GM12873 (cell line): ENCODE measurements around the gene TBX21.

Experiments
- TF ChIP-seq, protein P1 (sequence below): IDR thresholded peaks from 2 replicates; pipeline ENCODE4 v1.5.1; 2012; ENCODE audit warnings: low read depth, mild to moderate bottlenecking, moderate library complexity, low read length, control low read depth; ENCODE audit not compliant: insufficient read depth; ENCODE audit errors: missing control alignments

TBX21 gene

DNA sequence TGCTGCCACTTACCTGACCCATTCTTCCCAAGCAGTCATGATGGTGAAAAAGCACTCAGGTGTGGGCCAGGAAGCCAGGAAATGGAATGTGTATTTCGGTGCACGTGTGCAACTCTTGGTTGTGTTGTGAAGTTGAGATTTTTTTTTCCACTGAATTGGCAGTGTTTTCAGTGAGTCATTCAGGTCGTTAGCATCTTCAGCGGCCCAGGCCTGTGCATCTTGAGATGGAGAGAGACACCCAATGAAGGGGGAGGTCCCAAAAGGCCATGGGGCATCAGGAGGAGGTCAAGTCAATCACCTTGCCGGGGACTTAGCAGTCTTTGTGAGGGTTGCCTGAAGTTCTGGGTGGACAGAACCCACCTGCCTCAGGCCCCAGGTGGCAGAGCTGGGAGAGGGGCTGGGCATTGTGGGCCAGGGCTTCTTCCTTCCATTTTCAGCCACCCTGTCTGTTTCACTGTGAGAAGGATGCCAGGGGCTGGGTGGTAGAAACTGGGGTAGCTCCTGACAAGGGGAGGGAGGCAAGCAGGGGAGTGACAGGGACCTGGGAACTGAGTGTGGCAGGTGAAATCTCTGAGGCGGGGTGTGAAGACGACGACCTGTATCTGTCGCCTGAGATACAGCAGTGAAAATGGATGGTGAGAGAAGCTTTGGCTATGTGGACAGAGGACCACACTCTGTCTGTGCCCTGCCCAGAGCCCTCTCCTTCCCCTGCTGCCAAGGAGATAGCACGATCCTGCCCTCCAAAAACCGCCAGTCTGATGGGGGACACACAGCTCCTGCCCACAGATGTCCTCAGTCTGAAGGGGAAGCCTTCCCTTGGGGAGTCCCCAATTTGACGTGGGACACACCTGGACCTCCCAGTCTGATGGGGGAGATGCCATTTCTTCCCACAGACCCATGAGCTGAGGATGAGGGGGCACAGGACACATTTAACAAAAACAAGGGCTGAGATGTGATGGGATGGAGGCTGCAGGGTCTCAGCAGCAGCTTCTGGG, 27.2 kb upstream of the TBX21 start:
- TF ChIP-seq, protein P1, sequence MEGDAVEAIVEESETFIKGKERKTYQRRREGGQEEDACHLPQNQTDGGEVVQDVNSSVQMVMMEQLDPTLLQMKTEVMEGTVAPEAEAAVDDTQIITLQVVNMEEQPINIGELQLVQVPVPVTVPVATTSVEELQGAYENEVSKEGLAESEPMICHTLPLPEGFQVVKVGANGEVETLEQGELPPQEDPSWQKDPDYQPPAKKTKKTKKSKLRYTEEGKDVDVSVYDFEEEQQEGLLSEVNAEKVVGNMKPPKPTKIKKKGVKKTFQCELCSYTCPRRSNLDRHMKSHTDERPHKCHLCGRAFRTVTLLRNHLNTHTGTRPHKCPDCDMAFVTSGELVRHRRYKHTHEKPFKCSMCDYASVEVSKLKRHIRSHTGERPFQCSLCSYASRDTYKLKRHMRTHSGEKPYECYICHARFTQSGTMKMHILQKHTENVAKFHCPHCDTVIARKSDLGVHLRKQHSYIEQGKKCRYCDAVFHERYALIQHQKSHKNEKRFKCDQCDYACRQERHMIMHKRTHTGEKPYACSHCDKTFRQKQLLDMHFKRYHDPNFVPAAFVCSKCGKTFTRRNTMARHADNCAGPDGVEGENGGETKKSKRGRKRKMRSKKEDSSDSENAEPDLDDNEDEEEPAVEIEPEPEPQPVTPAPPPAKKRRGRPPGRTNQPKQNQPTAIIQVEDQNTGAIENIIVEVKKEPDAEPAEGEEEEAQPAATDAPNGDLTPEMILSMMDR = no peak

DNA sequence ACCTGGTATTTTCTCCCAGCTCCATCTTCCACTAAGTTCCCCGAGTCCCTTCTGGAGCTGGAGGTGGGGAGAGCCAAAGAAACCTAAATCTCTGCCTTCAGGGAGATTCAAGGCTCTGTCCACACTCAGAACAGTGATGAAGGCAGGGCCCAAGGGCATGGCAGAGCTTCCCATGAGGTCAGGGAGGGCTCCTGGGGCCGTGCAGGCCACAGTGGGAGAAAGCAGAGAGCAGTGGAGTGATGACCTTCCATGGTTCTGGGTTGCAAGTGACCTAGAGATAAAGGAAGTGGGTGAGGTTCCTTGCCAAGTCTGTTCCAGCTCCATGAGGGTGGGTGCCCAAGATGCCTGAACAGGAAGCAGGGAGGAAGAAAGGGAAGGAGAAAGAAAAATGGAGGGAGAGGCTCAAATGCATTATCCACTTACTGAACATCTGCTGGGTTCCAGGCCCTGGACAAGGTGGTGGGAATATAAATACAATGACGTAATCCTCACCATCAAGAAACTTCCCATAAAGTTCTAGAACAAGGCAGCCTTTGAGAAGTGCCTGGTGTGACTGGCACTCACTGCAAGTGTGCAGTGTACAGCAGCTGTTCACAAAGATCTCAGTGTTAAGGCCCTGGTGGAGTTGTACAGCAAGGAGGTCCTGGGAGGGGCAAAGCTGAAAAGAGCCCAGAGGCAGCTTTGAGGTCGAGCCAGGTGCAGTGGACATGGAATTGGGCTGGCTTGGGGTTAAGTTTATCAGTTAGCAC, 25.8 kb upstream of the TBX21 start:
- TF ChIP-seq, protein P1 = no peak

DNA sequence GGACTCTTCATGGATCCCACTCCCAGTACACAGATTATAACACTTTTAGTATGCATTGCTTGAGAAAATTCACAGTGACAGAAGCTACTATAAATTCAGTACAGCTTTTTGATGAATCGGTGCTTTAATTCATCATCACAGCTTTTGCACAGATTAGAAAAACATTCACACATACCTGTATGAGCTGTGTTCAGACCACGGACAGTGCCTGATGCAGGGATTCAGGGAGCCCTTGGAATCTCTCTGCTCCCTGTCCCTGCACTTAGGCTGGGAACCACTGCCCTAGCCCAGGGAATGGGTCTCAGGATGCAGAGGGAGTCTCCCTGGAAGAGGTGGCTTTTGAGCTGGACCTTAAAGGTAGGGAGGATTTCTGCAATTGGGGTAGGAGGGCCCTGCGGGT, 25.2 kb upstream of the TBX21 start:
- TF ChIP-seq, protein P1 = no peak

DNA sequence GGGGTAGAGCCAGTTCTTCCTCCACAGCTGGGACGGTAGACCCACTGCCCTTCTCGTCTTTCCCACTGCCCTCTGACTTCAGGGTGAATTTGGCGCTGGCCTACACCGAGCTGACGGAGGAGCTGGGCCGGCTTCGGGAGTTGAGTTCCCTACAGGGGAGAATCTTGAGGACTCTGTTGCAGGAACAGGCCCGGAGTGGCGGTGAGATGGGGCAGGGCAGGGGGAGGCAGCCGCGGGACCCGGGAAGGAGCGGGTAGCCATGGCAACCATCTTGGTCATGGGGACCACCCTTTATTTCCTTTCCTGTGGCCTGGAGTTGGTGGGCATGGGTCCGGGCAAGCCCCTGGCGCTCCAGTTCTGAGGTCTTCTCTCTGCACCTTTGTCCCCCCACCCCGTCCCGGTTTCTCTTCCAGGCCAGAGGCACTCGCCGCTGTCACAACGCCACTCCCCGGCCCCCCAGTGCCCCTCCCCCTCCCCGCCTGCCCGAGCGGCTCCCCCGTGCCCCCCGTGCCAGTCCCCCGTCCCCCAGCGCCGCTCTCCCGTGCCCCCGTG, 24.6 kb upstream of the TBX21 start:
- TF ChIP-seq, protein P1 = no peak

DNA sequence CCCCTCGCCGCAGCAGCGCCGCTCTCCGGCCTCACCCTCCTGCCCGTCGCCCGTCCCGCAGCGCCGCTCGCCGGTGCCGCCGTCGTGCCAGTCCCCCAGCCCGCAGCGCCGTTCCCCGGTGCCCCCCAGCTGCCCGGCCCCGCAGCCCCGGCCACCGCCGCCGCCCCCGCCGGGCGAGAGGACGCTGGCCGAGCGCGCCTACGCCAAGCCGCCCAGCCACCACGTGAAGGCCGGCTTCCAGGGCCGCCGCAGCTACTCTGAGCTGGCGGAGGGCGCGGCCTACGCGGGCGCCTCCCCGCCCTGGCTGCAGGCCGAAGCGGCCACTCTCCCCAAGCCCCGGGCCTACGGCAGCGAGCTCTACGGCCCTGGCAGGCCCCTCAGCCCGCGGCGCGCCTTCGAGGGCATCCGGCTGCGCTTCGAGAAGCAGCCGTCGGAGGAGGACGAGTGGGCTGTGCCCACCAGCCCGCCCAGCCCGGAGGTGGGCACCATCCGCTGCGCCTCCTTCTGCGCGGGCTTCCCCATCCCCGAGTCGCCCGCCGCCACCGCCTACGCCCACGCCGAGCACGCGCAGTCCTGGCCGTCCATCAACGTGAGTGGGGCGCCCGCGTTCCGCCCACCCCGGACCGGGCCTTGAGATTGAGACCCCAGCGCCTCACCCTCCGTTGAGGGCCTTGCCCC, 24.0 kb upstream of the TBX21 start:
- TF ChIP-seq, protein P1 = no peak

DNA sequence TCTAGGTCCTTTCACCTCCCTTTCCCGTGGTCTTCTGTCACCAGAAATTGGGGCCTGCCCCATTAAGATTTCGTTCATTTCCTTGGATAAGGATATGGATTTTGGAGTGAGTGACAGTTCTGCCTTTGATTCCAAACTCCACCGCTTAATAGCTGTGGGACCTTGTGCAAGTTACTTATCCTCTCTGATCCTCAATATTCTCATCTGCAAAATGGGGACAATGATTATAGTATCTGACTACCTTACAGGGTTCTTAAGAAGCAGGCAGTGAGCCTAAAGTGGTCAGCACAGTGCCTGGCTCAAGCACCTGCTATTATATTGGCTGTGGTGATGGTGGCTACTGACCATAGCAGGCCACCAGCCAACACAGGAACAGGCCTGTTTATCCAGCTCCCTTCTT, 23.4 kb upstream of the TBX21 start:
- TF ChIP-seq, protein P1 = no peak
